IMR-90 (cell line): Measurements from ENCODE around the gene DGKE. TPM values are rescaled to one million over a fixed set of nuclear protein-coding genes. Genes with fewer than 3 reads are reported as not detected.
A peak's percentile ranks its signal among the peaks of the same experiment; 100 is the strongest.

Experiments
- ATAC-seq: fragments of 200-7000 bp; cut with Tn5 transposase; 2 replicates; pipeline ENCODE4 v1.9.1; 2020; ENCODE audit warnings: low read depth, mild to moderate bottlenecking, moderate library complexity
- BruUV-seq: library from RNA; stranded (reverse); fragments of 400-500 nt; replicated peaks from 2 replicates; lab custom pipeline; 2021; lab: Mats Ljungman, UMichigan
- CTCF ChIA-PET: fragments of 300-600 bp; formaldehyde crosslinking; extraction: SDS; loops from one replicate; lab custom pipeline; 2021; ENCODE audit warnings: antibody characterized with exemption; lab: Yijun Ruan, JAX
- POLR2A ChIA-PET: fragments of 300-600 bp; sonication (Branson Sonifier 250); formaldehyde crosslinking; loops from one replicate; lab custom pipeline; 2022; ENCODE audit warnings: antibody characterized with exemption; ENCODE audit not compliant: unreplicated experiment; lab: Charles Lee
- DNase-seq: peaks from one replicate; pipeline ENCODE4 v3.0.0; 2013
- H2AFZ ChIP-seq: replicated peaks from 2 replicates; pipeline ENCODE3; 2013; ENCODE audit warnings: low read length, mild to moderate bottlenecking; ENCODE audit not compliant: poor library complexity
- H2AK5ac ChIP-seq: 2 replicates; pipeline ENCODE4 v1.6.1; 2013; ENCODE audit warnings: low read depth, low read length, inconsistent platforms
- H2AK9ac ChIP-seq: replicated peaks from 2 replicates; pipeline ENCODE3; 2013; ENCODE audit warnings: mild to moderate bottlenecking, low read depth, low read length, moderate library complexity; ENCODE audit not compliant: poor library complexity
- H2BK120ac ChIP-seq: 2 replicates; pipeline ENCODE4 v1.6.1; 2013; ENCODE audit warnings: low read depth, low read length, inconsistent platforms
- H2BK15ac ChIP-seq: 3 replicates; pipeline ENCODE4 v1.6.1; 2013; ENCODE audit warnings: low read depth, low read length, inconsistent platforms
- H2BK20ac ChIP-seq: 2 replicates; pipeline ENCODE4 v1.6.1; 2013; ENCODE audit warnings: low read depth, mild to moderate bottlenecking, inconsistent platforms, low read length, moderate library complexity
- H2BK5ac ChIP-seq: 2 replicates; pipeline ENCODE4 v1.6.1; 2013; ENCODE audit warnings: mild to moderate bottlenecking, low read depth, low read length, inconsistent platforms; ENCODE audit not compliant: poor library complexity, severe bottlenecking
- H3K14ac ChIP-seq: replicated peaks from 2 replicates; pipeline ENCODE4 v1.6.1; 2013; ENCODE audit warnings: low read depth, low read length, inconsistent platforms
- H3K18ac ChIP-seq: 2 replicates; pipeline ENCODE4 v1.6.1; 2013; ENCODE audit warnings: low read depth, low read length, control low read depth
- H3K23ac ChIP-seq: 2 replicates; pipeline ENCODE4 v1.6.1; 2013; ENCODE audit warnings: low read depth, low read length, inconsistent platforms
- H3K27ac ChIP-seq: 2 replicates; pipeline ENCODE4 v1.5.1; 2013; ENCODE audit warnings: mild to moderate bottlenecking, control low read depth, low read length; ENCODE audit not compliant: insufficient read depth
- H3K27me3 ChIP-seq: 2 replicates; pipeline ENCODE4 v1.6.1; 2013; ENCODE audit warnings: low read length; ENCODE audit not compliant: control insufficient read depth, insufficient read depth
- H3K36me3 ChIP-seq: 2 replicates; pipeline ENCODE4 v1.6.1; 2013; ENCODE audit warnings: low read length, mixed read lengths; ENCODE audit not compliant: control insufficient read depth, insufficient read depth
- H3K4ac ChIP-seq: 2 replicates; pipeline ENCODE4 v1.6.1; 2013; ENCODE audit warnings: low read depth, low read length, inconsistent platforms
- H3K4me1 ChIP-seq: 2 replicates; pipeline ENCODE4 v1.6.1; 2013; ENCODE audit warnings: low read length, mixed read lengths; ENCODE audit not compliant: control insufficient read depth, insufficient read depth
- H3K4me2 ChIP-seq: 2 replicates; pipeline ENCODE4 v1.6.1; 2013; ENCODE audit warnings: low read depth, mild to moderate bottlenecking, control low read depth, low read length, moderate library complexity
- H3K4me3 ChIP-seq: 2 replicates; pipeline ENCODE4 v1.5.1; 2013; ENCODE audit warnings: low read depth, mild to moderate bottlenecking, control low read depth, low read length, moderate library complexity; ENCODE audit not compliant: insufficient read depth
- H3K56ac ChIP-seq: 2 replicates; pipeline ENCODE4 v1.6.1; 2013; ENCODE audit warnings: low read length, inconsistent platforms; ENCODE audit not compliant: insufficient read depth; ENCODE audit errors: extremely low read depth
- H3K79me1 ChIP-seq, 2 experiments: 2 replicates each; pipeline ENCODE4 v1.6.1; 2013; ENCODE audit warnings: low read length in 2 of 2, inconsistent platforms in 1 of 2, low read depth in 1 of 2
- H3K9ac ChIP-seq: 2 replicates; pipeline ENCODE4 v1.6.1; 2013; ENCODE audit warnings: low read depth, low read length, control low read depth
- H3K9me1 ChIP-seq: 2 replicates; pipeline ENCODE4 v1.6.1; 2013; ENCODE audit warnings: low read length, inconsistent platforms; ENCODE audit not compliant: insufficient read depth
- H3K9me3 ChIP-seq: 2 replicates; pipeline ENCODE4 v1.6.1; 2013; ENCODE audit warnings: low read length; ENCODE audit not compliant: control insufficient read depth, insufficient read depth
- H4K20me1 ChIP-seq: 2 replicates; pipeline ENCODE4 v1.6.1; 2013; ENCODE audit warnings: low read length, inconsistent platforms; ENCODE audit not compliant: insufficient read depth
- H4K5ac ChIP-seq: 2 replicates; pipeline ENCODE4 v1.6.1; 2013; ENCODE audit warnings: mild to moderate bottlenecking, low read depth, low read length, control low read depth
- H4K8ac ChIP-seq, 2 experiments: 2 replicates each; pipeline ENCODE4 v1.6.1; 2013; ENCODE audit warnings: low read depth in 2 of 2, low read length in 2 of 2, control low read depth in 1 of 2, inconsistent platforms in 1 of 2
- H4K91ac ChIP-seq: 2 replicates; pipeline ENCODE4 v1.6.1; 2013; ENCODE audit warnings: low read depth, low read length, inconsistent platforms; ENCODE audit not compliant: insufficient read depth
- CHD1 ChIP-seq: IDR thresholded peaks from 2 replicates; pipeline ENCODE4 v1.6.1; 2012; ENCODE audit warnings: low read depth, low read length, improper control_type of control experiment
- MXI1 ChIP-seq: IDR thresholded peaks from 2 replicates; pipeline ENCODE4 v1.6.1; 2012; ENCODE audit warnings: low read depth, mild to moderate bottlenecking, low read length, moderate library complexity, borderline replicate concordance
- POLR2A ChIP-seq: IDR thresholded peaks from 2 replicates; pipeline ENCODE4 v1.6.1; 2012; ENCODE audit warnings: mild to moderate bottlenecking, low read depth, low read length
- RAD21 ChIP-seq: IDR thresholded peaks from 2 replicates; pipeline ENCODE4 v1.6.1; 2012; ENCODE audit warnings: low read length, improper control_type of control experiment
- WGBS, 2 experiments: methylation state at CpG; one replicate each; pipeline versions ENCODE4 v1.1.5 to v1.1.7; 2013; ENCODE audit warnings: missing lambda C conversion rate in 2 of 2; ENCODE audit not compliant: insufficient read length in 1 of 2; ENCODE audit errors: extremely low coverage in 2 of 2; 5-methylcytosine and 5-hydroxymethylcytosine counted together
- dilution Hi-C: fragments of 300-500 bp; cut with HindIII; formaldehyde crosslinking; loops from one replicate; pipeline ENCODE4 v1.14.3; 2018; ENCODE audit warnings: low sequenced_read_pairs; ENCODE audit not compliant: unreplicated experiment
- in situ Hi-C: fragments of 300-500 bp; cut with MboI; formaldehyde crosslinking; loops from 3 replicates; pipeline ENCODE4 v1.14.3; 2019; ENCODE audit warnings: low sequenced_read_pairs, inconsistent platforms, mixed read lengths
- intact Hi-C: fragments of 100-400 bp; cut with micrococcal nuclease; formaldehyde crosslinking; loops from 2 replicates; pipeline ENCODE4 v1.10.0; 2022
- polyA plus RNA-seq, 3 experiments: library from polyadenylated mRNA; depleted of rRNA; stranded (reverse); fragments of >200 nt; gene quantifications; 2 replicates each; pipeline ENCODE4 v1.2.3, GENCODE V29; 2012; ENCODE audit warnings: low replicate concordance in 1 of 3
- total RNA-seq: library from RNA; depleted of rRNA; stranded (reverse); fragments of >200 nt; gene quantifications from 2 replicates; pipeline ENCODE4 v1.2.3, GENCODE V29; 2012

The DGKE gene
- total and polyA plus RNA-seq, 2 of the 4 experiments (the other 2 are of a cell fraction) = 3.9 to 5.0 TPM

DNA sequence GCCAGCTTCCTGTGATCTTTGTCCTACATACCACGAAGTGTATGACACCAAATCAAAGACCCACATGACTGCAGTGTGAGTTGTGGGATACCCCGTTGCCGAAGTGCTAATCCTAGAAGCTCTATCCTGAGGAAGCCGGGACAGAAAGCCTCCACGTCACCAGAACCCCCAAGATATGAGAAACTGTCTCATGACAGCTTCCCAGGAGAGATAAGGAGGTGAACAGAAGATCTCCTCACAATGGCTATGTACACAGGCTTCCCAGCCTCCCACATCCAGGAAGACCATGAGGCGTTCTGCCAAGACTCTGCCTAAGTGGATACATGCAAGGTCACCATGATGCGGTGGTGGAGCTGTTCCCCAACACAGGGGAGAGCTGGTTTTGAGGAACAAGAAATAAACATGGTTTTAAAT is 42.8 kb downstream of the DGKE start:
- no peak overlapping the region for H3K4me3 ChIP-seq
- peaks cover 5% of the 10 kb centered on the region; the same call in 1 of the 2 replicates for H3K9me1 ChIP-seq
- no peak overlapping the region for H3K14ac ChIP-seq
- CTCF ChIA-PET = interaction anchor here (0.8 kb wide), 1 partner anchor 39 kb away, joined by 3 read pairs; no protein-coding TSS in a partner anchor
- TF ChIP-seq MXI1 (no peak), RAD21 (no peak), CHD1 (no peak), POLR2A (no peak)
- no peak overlapping the region for H3K56ac ChIP-seq
- dilution Hi-C loops (no loop called here), intact Hi-C loops (no loop called here), in situ Hi-C loops (no loop called here)
- no peak overlapping the region for H3K23ac ChIP-seq
- H2BK15ac ChIP-seq = no peak overlapping the region
- H2AK9ac ChIP-seq = peak overlapping the region; percentile 39
- no peaks in the 10 kb centered on the region for H3K27me3 ChIP-seq
- BruUV-seq = no TSS peak
- no peaks in the 10 kb centered on the region for H4K20me1 ChIP-seq
- WGBS, 2 experiments = no CpG with 5 or more reads among the region's 7 CpGs
- H3K4ac ChIP-seq = no peak overlapping the region
- POLR2A ChIA-PET = no interaction called here
- H4K5ac ChIP-seq = no peak overlapping the region
- H3K4me1 ChIP-seq = no peaks in the 10 kb centered on the region
- no peak overlapping the region for H4K8ac ChIP-seq
- H3K27ac ChIP-seq = no peak overlapping the region
- H2BK20ac ChIP-seq = no peak overlapping the region
- no peak overlapping the region for H3K9ac ChIP-seq
- H3K9me3 ChIP-seq = no peaks in the 10 kb centered on the region
- no peak overlapping the region for H2BK120ac ChIP-seq
- H3K4me2 ChIP-seq = no peak overlapping the region
- ATAC-seq (no peak), DNase-seq (no peak)
- H3K18ac ChIP-seq = no peak overlapping the region
- H3K36me3 ChIP-seq = no peaks in the 10 kb centered on the region
- no peak overlapping the region for H2AFZ ChIP-seq
- no peak overlapping the region for H2AK5ac ChIP-seq
- H3K79me1 ChIP-seq = no peaks in the 10 kb centered on the region
- H2BK5ac ChIP-seq = no peak overlapping the region
- no peak overlapping the region for H4K91ac ChIP-seq
